ENCODE data around the gene TET3. TPM values are rescaled to one million over a fixed set of nuclear protein-coding genes. Genes with fewer than 3 reads are reported as not detected.

Gene TET3
- total RNA-seq (14.7 and 15.6 TPM in 2 replicates), polyA plus RNA-seq (3.0 and 3.4 TPM in 2 replicates), polyA minus RNA-seq (10.6 and 11.2 TPM in 2 replicates), Bru-seq, nascent RNA (percentile 72 among the genes with signal in this experiment), BruChase-seq, experiment 1, labeled RNA remaining after a 6-hour chase (percentile 87 among the genes with signal in this experiment), BruChase-seq, experiment 2, labeled RNA remaining after a 2-hour chase (percentile 78 among the genes with signal in this experiment)
- 3.4 and 3.6 TPM in 2 replicates for polyA plus RNA-seq (2011; cell fraction: cytosol; rRNA removed)
- polyA plus RNA-seq (2011; cell fraction: nucleus; rRNA removed): 13.8 and 14.6 TPM in 2 replicates
- 6.5 and 7.4 TPM in 2 replicates for polyA plus RNA-seq (2012)
- 9.1 TPM for polyA minus RNA-seq (2011; cell fraction: cytosol; rRNA and poly(A)+ RNA removed)
- polyA minus RNA-seq (2011; cell fraction: nucleus; rRNA and poly(A)+ RNA removed): 13.2 and 15.1 TPM in 2 replicates
- long read RNA-seq, partial matches to known transcripts: 0 of 6 reads
- long read RNA-seq, other reads (novel, unspliced or antisense): 6 of 6 reads

GRCh38 chr2:73984203-73984921, at the start of gene TET3:
TET3 (plus strand) TSS chr2:73984910; CDS start chr2:73986404, 1,494 bp downstream.
- dilution Hi-C loops (cut with MboI; ENCODE audit: extremely low pct_ligation_motif_present, low sequenced_read_pairs): no loop called here
- Histone ChIP-seq H3K27me3 (ENCODE audit: control insufficient read depth in 2 of 2, insufficient read depth in 2 of 2, low read length in 2 of 2) (no peaks in the 10 kb centered on the region), H3K4me3 (replicated peaks in 1 of 3; ENCODE audit: insufficient read depth in 1 of 3, low read depth in 1 of 3, low read length in 3 of 3) (peak within 1 kb of the TSS; percentile 44 to 69 (median 66)), H3K27ac (ENCODE audit: insufficient read depth, low read depth, low read length) (peak within 1 kb of the TSS; percentile 49), H2AFZ (ENCODE audit: low read depth, low read length) (peak within 1 kb of the TSS; percentile 71), H3K9ac (replicated peaks; ENCODE audit: extremely low read depth, insufficient read depth, low read length) (peak within 1 kb of the TSS; percentile 87), H4K20me1 (replicated peaks; ENCODE audit: control insufficient read depth, extremely low read depth, insufficient read depth, low read length) (no peaks in the 10 kb centered on the region), H3K9me1 (replicated peaks; ENCODE audit: control insufficient read depth, extremely low read depth, insufficient read depth, low read length) (no peaks in the 10 kb centered on the region), H3K36me3 (ENCODE audit: control insufficient read depth in 2 of 2, extremely low read depth in 1 of 2, insufficient read depth in 2 of 2, low read length in 2 of 2) (peaks cover 0 to 8% of the 10 kb centered on the region in 2 experiments), H3K79me2 (ENCODE audit: control insufficient read depth, insufficient read depth, low read length) (peaks cover 33% of the 10 kb centered on the region), H3K4me2 (ENCODE audit: insufficient read depth, low read length) (peak within 1 kb of the TSS; percentile 85), H3K4me1 (ENCODE audit: control insufficient read depth, extremely low read depth, insufficient read depth, low read length) (peaks cover 46% of the 10 kb centered on the region), H3K9me3 (replicated peaks; ENCODE audit: control insufficient read depth, insufficient read depth, low read length) (no peaks in the 10 kb centered on the region)
- ChIA-PET POLR2A (no interaction called here), CTCF (interaction anchor here (1.5 kb wide), 1 partner anchor 156 kb away, joined by 3 read pairs; the partner anchor contains the start of gene STAMBP)
- no TSS peak for BruUV-seq (replicated peaks)
- TF ChIP-seq POLR2AphosphoS5 (IDR thresholded peaks at IDR 0.05; ENCODE audit: insufficient read depth, low read depth, low read length) (peak; percentile 10), MYC (IDR thresholded peaks at IDR 0.05; ENCODE audit: low read depth, low read length) (peak; percentile 61)
- TF ChIP-seq, protein P1, sequence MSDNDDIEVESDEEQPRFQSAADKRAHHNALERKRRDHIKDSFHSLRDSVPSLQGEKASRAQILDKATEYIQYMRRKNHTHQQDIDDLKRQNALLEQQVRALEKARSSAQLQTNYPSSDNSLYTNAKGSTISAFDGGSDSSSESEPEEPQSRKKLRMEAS (IDR thresholded peaks at IDR 0.05; ENCODE audit: insufficient read depth, insufficient read length): no peak
- intact Hi-C loops (cut with micrococcal nuclease): loop anchor here (1.0 to 10.0 kb wide), 3 partner anchors 58 to 160 kb away; partner anchors contain the start of genes BOLA3, DGUOK and STAMBP
- no peak for FAIRE-seq
- DNase-seq (ENCODE audit: low read depth, low spot score): no peak

- H3K4me2 ChIP-seq (ENCODE audit: insufficient read depth, low read length): no peak overlapping the region
- no peak overlapping the region for H3K4me3 ChIP-seq (replicated peaks in 1 of 3; ENCODE audit: insufficient read depth in 1 of 3, low read depth in 1 of 3, low read length in 3 of 3)
- no peaks in the 10 kb centered on the region for H3K9me1 ChIP-seq (replicated peaks; ENCODE audit: control insufficient read depth, extremely low read depth, insufficient read depth, low read length)
- BruUV-seq (replicated peaks): no TSS peak
- H2AFZ ChIP-seq (ENCODE audit: low read depth, low read length): no peak overlapping the region
- POLR2A ChIA-PET: interaction anchor here (0.5 kb wide), 1 partner anchor 77 kb away, joined by 3 read pairs; no protein-coding TSS in a partner anchor
- FAIRE-seq (peak; percentile 44), DNase-seq (ENCODE audit: low read depth, low spot score) (peak; percentile 20)
- TF ChIP-seq, protein P1 (IDR thresholded peaks at IDR 0.05; ENCODE audit: insufficient read depth, insufficient read length): no peak
- TF ChIP-seq POLR2AphosphoS5 (IDR thresholded peaks at IDR 0.05; ENCODE audit: insufficient read depth, low read depth, low read length) (peak; percentile 31), FOS (IDR thresholded peaks at IDR 0.05; ENCODE audit: borderline replicate concordance, insufficient read depth, low read length) (peak; percentile 18), POLR2A (IDR thresholded peaks at IDR 0.05; ENCODE audit: low read depth, low read length) (no peak), GATA2 (IDR thresholded peaks at IDR 0.05; ENCODE audit: insufficient read depth, insufficient read length, low read depth, low read length) (no peak)
- no peaks in the 10 kb centered on the region for H3K9me3 ChIP-seq (replicated peaks; ENCODE audit: control insufficient read depth, insufficient read depth, low read length)
- dilution Hi-C loops (cut with MboI; ENCODE audit: extremely low pct_ligation_motif_present, low sequenced_read_pairs) (no loop called here), intact Hi-C loops (cut with micrococcal nuclease) (loop anchor here (5.0 kb wide), 1 partner anchor 1182 kb away; no protein-coding TSS in a partner anchor)
- H3K36me3 ChIP-seq (ENCODE audit: control insufficient read depth in 2 of 2, extremely low read depth in 1 of 2, insufficient read depth in 2 of 2, low read length in 2 of 2): peaks cover 3% of the 10 kb centered on the region in 2 experiments
- no peaks in the 10 kb centered on the region for H3K27me3 ChIP-seq (ENCODE audit: control insufficient read depth in 2 of 2, insufficient read depth in 2 of 2, low read length in 2 of 2)
- peaks cover 3% of the 10 kb centered on the region for H4K20me1 ChIP-seq (replicated peaks; ENCODE audit: control insufficient read depth, extremely low read depth, insufficient read depth, low read length)
- H3K27ac ChIP-seq (ENCODE audit: insufficient read depth, low read depth, low read length): no peak overlapping the region
- CTCF ChIA-PET: interaction anchor here (1.5 kb wide), 1 partner anchor 212 kb away, joined by 3 read pairs; the partner anchor contains the start of gene BOLA3
- no peak overlapping the region for H3K9ac ChIP-seq (replicated peaks; ENCODE audit: extremely low read depth, insufficient read depth, low read length)
- H3K79me2 ChIP-seq (ENCODE audit: control insufficient read depth, insufficient read depth, low read length): peaks cover 57% of the 10 kb centered on the region
- H3K4me1 ChIP-seq (ENCODE audit: control insufficient read depth, extremely low read depth, insufficient read depth, low read length): peaks cover 5% of the 10 kb centered on the region
These were observed 49.1 kb upstream of the TET3 start for GRCh38 chr2:73935641-73936040.

All from endothelial cell of umbilical vein (primary cell).